ENCODE data around the gene NOL4L.
"Not testable (repeated sequence)": the region's sequence is repeated elsewhere in the genome, so short reads cannot be mapped to it uniquely, and the experiment has no call there.

NOL4L gene

GRCh38 chr20:32465901-32466675 lies 119.0 kb downstream of the NOL4L start:
- DNase-seq: not testable (repeated sequence)

GRCh38 chr20:32465092-32465900 lies 119.8 kb downstream of the NOL4L start:
- DNase-seq: no peak

DNA sequence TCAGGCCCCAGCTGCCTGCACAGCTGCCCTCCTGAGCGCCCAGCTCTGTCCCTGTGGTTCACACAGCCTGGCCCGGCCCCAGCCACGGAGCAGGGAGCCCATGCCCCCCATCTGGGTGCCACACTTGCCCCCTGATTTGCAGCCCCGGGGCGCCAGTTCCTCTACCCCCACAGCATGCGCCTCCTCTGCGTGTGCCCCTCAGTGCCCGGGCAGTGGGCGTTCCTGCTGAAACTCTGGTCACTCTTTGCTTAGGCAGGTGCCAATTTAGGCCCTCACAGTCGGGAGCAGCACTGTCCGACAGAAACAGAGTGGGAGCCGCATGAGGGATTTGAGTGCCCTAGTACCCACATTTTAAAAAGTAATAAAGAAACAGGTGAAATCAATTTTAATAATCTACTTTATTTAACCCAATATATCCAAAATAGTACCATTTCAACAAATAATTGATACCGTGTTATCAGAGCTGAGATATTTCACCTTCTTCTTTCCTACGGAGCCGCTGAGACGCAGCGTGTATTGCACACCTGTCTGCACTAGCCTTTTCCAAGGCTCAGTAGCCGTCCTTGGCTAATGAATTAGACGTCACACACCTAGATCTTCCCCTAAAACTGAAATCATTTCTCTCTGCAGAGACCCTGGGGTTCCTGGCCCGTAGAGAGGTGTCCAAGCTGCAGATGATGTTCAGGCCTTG lies 120.6 kb downstream of the NOL4L start:
- DNase-seq: no peak

DNA sequence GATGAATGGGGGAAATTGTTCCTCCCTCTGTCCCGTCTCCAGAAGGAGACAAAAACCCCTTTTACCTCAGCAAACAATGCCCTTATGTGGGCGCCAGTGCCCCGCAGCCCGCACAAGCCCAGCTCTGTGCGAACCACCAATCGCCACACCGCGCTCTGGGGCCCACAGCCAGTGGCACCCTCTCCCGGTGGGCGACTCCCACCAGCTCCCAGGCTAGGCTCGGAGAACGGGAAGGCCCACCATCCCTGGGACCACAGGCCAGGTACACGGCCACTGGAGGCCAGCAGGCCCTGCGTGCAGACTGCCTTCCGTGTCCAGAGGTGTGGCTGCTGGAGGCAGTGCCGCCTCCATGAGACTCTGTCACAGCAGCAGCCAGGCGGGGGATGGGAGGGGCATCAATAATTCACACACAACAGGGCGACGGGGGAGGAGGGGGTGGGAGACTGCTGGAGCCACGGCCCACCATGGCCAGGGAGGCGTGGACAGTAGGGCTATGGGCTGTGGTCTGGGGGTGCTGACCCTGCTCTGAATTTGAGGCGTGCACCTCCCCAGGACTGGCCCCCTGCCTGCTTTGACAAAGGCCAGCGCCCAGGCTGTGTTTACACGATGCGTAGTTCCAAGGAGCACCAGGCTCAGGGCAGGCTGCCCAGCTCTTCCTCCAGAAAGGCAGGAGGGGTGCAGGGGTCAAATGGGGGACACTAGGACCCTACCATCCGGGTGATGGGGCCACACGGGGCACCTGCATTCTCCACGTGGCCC lies 121.3 kb downstream of the NOL4L start:
- DNase-seq: no peak

- DNase-seq: no peak
Observed at GRCh38 chr20:32462900-32463641, 122.1 kb downstream of the NOL4L start.

- DNase-seq: no peak
Observed at GRCh38 chr20:32461836-32462600, 123.1 kb downstream of the NOL4L start.

DNA sequence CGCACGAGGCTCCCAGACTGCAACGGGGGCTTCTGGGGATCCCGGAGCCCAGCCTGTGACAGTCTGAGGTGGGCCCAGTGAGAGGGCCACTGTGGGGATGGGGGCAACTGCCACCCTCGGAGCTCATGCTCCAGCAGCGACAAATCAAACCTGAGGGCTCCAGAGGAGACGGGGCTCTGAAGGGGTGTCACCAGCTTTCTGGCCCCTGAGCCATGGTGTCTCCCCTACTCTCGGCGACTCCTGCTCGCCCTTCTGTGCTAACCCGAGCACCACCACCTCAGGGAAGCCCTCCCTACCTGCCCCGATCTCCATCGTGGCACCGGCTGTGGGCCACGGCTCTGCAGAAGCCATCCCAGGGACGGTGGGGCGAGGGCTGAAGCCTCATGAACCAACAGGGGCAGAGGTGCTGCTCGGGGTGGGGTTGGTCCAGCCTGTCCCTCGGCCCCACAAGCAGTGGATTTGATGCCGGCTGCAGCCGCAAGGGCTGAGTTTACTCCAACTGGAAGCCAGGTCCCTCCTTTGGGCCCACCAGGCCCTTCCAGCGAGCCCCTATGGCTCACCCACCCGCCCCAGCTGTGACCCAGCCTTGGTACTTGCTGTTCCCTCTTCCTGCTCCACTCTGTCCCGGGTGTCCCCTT lies 124.3 kb downstream of the NOL4L start:
- no peak for DNase-seq

DNA sequence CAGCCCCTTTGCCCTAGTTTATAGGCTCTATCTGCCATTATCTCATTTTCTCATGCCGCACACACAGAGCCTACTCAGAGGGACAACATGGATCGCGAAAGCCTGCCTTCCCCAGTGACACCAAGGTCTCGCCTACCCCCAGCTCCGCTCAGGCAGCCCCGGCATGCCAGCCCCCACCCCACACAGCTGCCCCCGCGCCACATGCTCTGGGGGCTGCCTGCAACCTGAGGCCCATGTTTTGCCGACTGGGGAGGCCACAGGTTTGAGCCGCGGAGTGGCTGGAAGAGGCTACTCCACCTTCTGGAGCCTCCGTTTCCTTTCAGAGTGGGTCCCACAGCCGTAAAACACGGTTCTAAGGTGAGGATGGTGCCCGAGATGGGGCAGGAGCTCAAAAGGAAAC lies 124.9 kb downstream of the NOL4L start:
- DNase-seq: no peak

GRCh38 chr20:32458837-32459220 lies 126.3 kb downstream of the NOL4L start:
- DNase-seq: no peak

GRCh38 chr20:32458061-32458836 lies 126.9 kb downstream of the NOL4L start:
- DNase-seq: no peak

DNA sequence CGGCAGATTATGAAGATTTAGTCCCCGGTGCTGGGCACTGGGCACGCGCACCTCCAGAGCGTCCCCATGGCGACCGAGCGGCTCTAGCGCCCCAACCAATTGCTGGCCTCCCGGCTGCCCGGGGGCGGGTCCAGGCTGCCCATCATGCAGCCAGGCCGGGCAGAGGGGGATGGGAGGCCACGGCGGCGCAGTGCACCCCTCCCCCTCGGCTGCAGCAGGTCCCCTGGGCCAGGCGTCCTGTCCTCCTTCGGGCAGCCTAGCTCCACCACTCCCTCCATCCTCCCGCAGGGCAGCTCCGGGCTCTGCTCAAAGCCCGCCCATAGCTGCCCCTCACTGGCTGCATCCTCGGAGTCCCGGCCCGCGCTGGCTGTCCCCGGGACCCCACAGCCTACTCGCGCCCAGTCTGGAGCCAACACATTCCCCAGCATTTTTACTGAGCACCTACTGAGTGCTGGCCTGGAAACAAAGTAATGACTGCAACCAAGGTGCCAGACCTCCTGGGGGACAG lies 127.6 kb downstream of the NOL4L start:
- no peak for DNase-seq

- DNase-seq: no peak
Observed at GRCh38 chr20:32456869-32457478, 128.2 kb downstream of the NOL4L start.

- DNase-seq: no peak
Observed at GRCh38 chr20:32455901-32456701, 129.0 kb downstream of the NOL4L start.

- no peak for DNase-seq
Observed at GRCh38 chr20:32455171-32455900, 129.8 kb downstream of the NOL4L start.

DNA sequence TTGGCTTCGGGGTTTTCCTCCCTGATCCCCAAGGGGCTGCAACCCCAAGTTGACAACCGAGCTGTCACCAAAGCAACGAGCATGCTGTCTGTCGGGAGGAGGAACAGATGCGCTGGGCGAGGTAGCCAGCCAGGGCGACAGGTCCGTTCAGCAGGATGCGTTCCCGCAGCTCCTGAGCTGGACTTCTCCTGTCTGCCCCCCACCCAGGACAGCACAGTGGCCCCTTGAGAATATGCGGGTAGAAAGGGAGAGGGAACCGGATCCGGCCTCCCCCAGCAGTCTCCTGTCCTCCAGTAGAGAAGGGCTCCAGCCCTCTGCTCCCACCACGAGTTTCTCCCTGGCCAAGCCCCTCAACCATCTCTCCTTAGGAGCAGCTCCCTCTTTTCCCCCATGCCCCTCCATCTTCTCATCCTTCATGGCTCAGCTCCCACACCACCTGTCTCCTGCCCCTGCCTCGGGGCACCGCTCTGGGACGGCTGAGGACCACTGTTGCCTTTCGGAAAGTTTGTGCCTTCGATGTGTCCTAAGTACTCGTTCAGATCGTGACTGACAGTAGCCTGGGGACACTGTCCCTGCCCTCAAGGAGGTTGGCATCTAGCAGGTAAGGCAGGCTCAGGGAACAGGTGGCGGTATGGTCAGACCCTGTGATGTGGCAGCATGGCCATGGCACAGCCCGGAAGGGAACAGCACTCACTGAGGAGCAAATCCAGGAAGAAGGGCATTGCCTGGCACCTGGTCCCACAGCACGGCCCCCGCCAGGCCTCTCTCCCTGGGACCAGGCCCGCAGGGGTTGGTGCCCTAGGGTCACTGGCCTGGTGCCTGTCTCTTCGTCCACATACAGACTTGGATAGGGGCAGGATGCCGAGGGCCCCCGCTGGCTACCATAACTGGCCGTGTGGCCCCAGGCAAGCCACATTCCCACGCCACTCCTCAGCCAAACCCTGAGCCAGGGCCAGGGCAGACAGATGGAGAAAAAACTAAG lies 130.7 kb downstream of the NOL4L start:
- DNase-seq: no peak

GRCh38 chr20:32453467-32454163 lies 131.5 kb downstream of the NOL4L start:
- no peak for DNase-seq
